ENCODE data around the gene RPL11. TPM values are rescaled to one million over a fixed set of nuclear protein-coding genes. Genes with fewer than 3 reads are reported as not detected.

Gene RPL11
- total and polyA plus RNA-seq, 2 donors from 2014 or later: 829 to 2,056 TPM

GRCh38 chr1:23670709-23671108 lies 20.9 kb upstream of the RPL11 start:
- intact Hi-C loops (cut with DNase I): no loop called here
- no peak overlapping the region for H3K9ac ChIP-seq (ENCODE audit: low read length in 3 of 3)
- no peaks in the 10 kb centered on the region for H3K36me3 ChIP-seq (ENCODE audit: control insufficient read depth in 2 of 3, insufficient read depth in 3 of 3, low read length in 3 of 3)
- FAIRE-seq (no peak), DNase-seq (no peak)
- H3K27me3 ChIP-seq (ENCODE audit: control insufficient read depth, insufficient read depth, low read length): no peaks in the 10 kb centered on the region
- no peaks in the 10 kb centered on the region for H3K9me3 ChIP-seq (ENCODE audit: control insufficient read depth in 2 of 3, insufficient read depth in 1 of 3, low read length in 3 of 3)
- TF ChIP-seq CTCF (IDR thresholded peaks at IDR 0.05; ENCODE audit: borderline replicate concordance, extremely low read depth, insufficient read depth): no peak
- H3K4me3 ChIP-seq (ENCODE audit: low read length in 3 of 3): no peak overlapping the region
- H3K27ac ChIP-seq (ENCODE audit: low read depth in 2 of 2, low read length in 2 of 2): no peak overlapping the region
- no peaks in the 10 kb centered on the region for H3K4me1 ChIP-seq (ENCODE audit: control insufficient read depth in 2 of 3, insufficient read depth in 2 of 3, low read depth in 1 of 3, low read length in 3 of 3)

- Histone ChIP-seq H3K9ac (ENCODE audit: low read length in 3 of 3) (no peak overlapping the region), H3K27ac (ENCODE audit: low read depth in 2 of 2, low read length in 2 of 2) (no peak overlapping the region), H3K4me1 (ENCODE audit: control insufficient read depth in 2 of 3, insufficient read depth in 2 of 3, low read depth in 1 of 3, low read length in 3 of 3) (no peaks in the 10 kb centered on the region), H3K4me3 (ENCODE audit: low read length in 3 of 3) (no peak overlapping the region), H3K9me3 (ENCODE audit: control insufficient read depth in 2 of 3, insufficient read depth in 1 of 3, low read length in 3 of 3) (no peaks in the 10 kb centered on the region), H3K27me3 (ENCODE audit: control insufficient read depth, insufficient read depth, low read length) (no peaks in the 10 kb centered on the region), H3K36me3 (ENCODE audit: control insufficient read depth in 2 of 3, insufficient read depth in 3 of 3, low read length in 3 of 3) (no peaks in the 10 kb centered on the region)
- intact Hi-C loops (cut with DNase I): no loop called here
- DNase-seq: peak in 4 of 5 donors; percentile 50 to 82 (median 75)
- TF ChIP-seq CTCF (IDR thresholded peaks at IDR 0.05; ENCODE audit: borderline replicate concordance, extremely low read depth, insufficient read depth): no peak
- FAIRE-seq: no peak
Observed at GRCh38 chr1:23673086-23673813, 18.4 kb upstream of the RPL11 start.

- no peak for TF ChIP-seq CTCF (IDR thresholded peaks at IDR 0.05; ENCODE audit: borderline replicate concordance, extremely low read depth, insufficient read depth)
- DNase-seq: no peak
- intact Hi-C loops (cut with DNase I): no loop called here
- Histone ChIP-seq H3K27me3 (ENCODE audit: control insufficient read depth, insufficient read depth, low read length) (no peaks in the 10 kb centered on the region), H3K27ac (ENCODE audit: low read depth in 2 of 2, low read length in 2 of 2) (no peak overlapping the region), H3K9ac (ENCODE audit: low read length in 3 of 3) (no peak overlapping the region), H3K4me3 (ENCODE audit: low read length in 3 of 3) (no peak overlapping the region), H3K9me3 (ENCODE audit: control insufficient read depth in 2 of 3, insufficient read depth in 1 of 3, low read length in 3 of 3) (no peaks in the 10 kb centered on the region), H3K36me3 (ENCODE audit: control insufficient read depth in 2 of 3, insufficient read depth in 3 of 3, low read length in 3 of 3) (no peaks in the 10 kb centered on the region), H3K4me1 (ENCODE audit: control insufficient read depth in 2 of 3, insufficient read depth in 2 of 3, low read depth in 1 of 3, low read length in 3 of 3) (no peaks in the 10 kb centered on the region)
- FAIRE-seq: no peak
Observed at GRCh38 chr1:23679815-23680214, 11.8 kb upstream of the RPL11 start.

- DNase-seq: no peak
- H3K27me3 ChIP-seq (ENCODE audit: control insufficient read depth, insufficient read depth, low read length): no peaks in the 10 kb centered on the region
- intact Hi-C loops (cut with DNase I): no loop called here
- H3K36me3 ChIP-seq (ENCODE audit: control insufficient read depth in 2 of 3, insufficient read depth in 3 of 3, low read length in 3 of 3): no peaks in the 10 kb centered on the region
- no peak overlapping the region for H3K27ac ChIP-seq (ENCODE audit: low read depth in 2 of 2, low read length in 2 of 2)
- no peak for TF ChIP-seq CTCF (IDR thresholded peaks at IDR 0.05; ENCODE audit: borderline replicate concordance, extremely low read depth, insufficient read depth)
- H3K4me1 ChIP-seq (ENCODE audit: control insufficient read depth in 2 of 3, insufficient read depth in 2 of 3, low read depth in 1 of 3, low read length in 3 of 3): no peaks in the 10 kb centered on the region
- no peak overlapping the region for H3K4me3 ChIP-seq (ENCODE audit: low read length in 3 of 3)
- no peak overlapping the region for H3K9ac ChIP-seq (ENCODE audit: low read length in 3 of 3)
- FAIRE-seq: no peak
- no peaks in the 10 kb centered on the region for H3K9me3 ChIP-seq (ENCODE audit: control insufficient read depth in 2 of 3, insufficient read depth in 1 of 3, low read length in 3 of 3)
Observed at GRCh38 chr1:23682946-23683345, 8.7 kb upstream of the RPL11 start.
